K562 (cell line): ENCODE measurements around the gene WDR13. TPM values are rescaled to one million over a fixed set of nuclear protein-coding genes. Genes with fewer than 3 reads are reported as not detected.
A peak's percentile ranks its signal among the peaks of the same experiment; 100 is the strongest.

Experiments
- ATF1 ChIP-seq, 2 experiments: fragments of 450-650 bp in 1 of 2; IDR thresholded peaks; 2 replicates each; pipeline ENCODE4 v1.6.1; 2016; ENCODE audit warnings: missing compliant biosample characterization in 1 of 2, missing genetic modification characterization in 1 of 2
- CREM ChIP-seq: IDR thresholded peaks from 2 replicates; pipeline ENCODE4 v1.6.1; 2014; ENCODE audit warnings: antibody characterized with exemption, low read depth
- CSDE1 ChIP-seq, 2 experiments: fragments of 450-650 bp; IDR thresholded peaks; 2 replicates each; pipeline ENCODE4 v1.6.1; 2016; ENCODE audit warnings: mild to moderate bottlenecking in 1 of 2
- KAT8 ChIP-seq: fragments of 450-650 bp; IDR thresholded peaks from 2 replicates; pipeline ENCODE4 v1.6.1; 2016; ENCODE audit warnings: low read depth, mild to moderate bottlenecking
- KLF1 ChIP-seq: fragments of 450-650 bp; IDR thresholded peaks from 2 replicates; pipeline ENCODE4 v1.6.1; 2016; ENCODE audit warnings: missing genetic modification characterization, missing compliant biosample characterization
- KLF13 ChIP-seq: fragments of 450-650 bp; IDR thresholded peaks from 2 replicates; pipeline ENCODE4 v1.6.1; 2016; ENCODE audit warnings: missing genetic modification characterization, low read depth, mild to moderate bottlenecking, missing compliant biosample characterization, moderate library complexity, borderline replicate concordance
- NR2F6 ChIP-seq: fragments of 450-650 bp; formaldehyde crosslinking; IDR thresholded peaks from 2 replicates; pipeline ENCODE4 v1.4.0; 2020; ENCODE audit warnings: mild to moderate bottlenecking
- PURB ChIP-seq: sonication (generic); formaldehyde crosslinking; IDR thresholded peaks from 2 replicates; pipeline ENCODE4 v1.9.0; 2021; ENCODE audit warnings: low read depth, mild to moderate bottlenecking, missing genetic modification reagents
- TAF1 ChIP-seq: IDR thresholded peaks from 2 replicates; pipeline ENCODE4 v1.6.1; 2011; ENCODE audit warnings: mild to moderate bottlenecking, low read length, moderate library complexity; ENCODE audit not compliant: insufficient read depth, control insufficient read depth, severe bottlenecking; ENCODE audit errors: extremely low read depth
- YBX1 ChIP-seq: fragments of 450-650 bp; IDR thresholded peaks from 2 replicates; pipeline ENCODE4 v1.7.1; 2016; ENCODE audit warnings: mild to moderate bottlenecking
- polyA plus RNA-seq, 8 experiments: library from polyadenylated mRNA; depleted of rRNA in 4 of 8; stranded (reverse) in 5 of 8; unstranded in 3 of 8; fragments of >200 nt; fragmentation: Nextera tagmentation in 2 of 8; fragmentation: Illumina TruSeq in 1 of 8; extraction: Ambion mirVana in 2 of 8; extraction: Trizol in 1 of 8; gene quantifications; 2 replicates each; pipeline versions ENCODE4 v1.2.1 to v1.2.3, GENCODE V29; 2011 to 2014; ENCODE audit warnings: inconsistent platforms in 1 of 8, missing spikeins in 1 of 8
- total RNA-seq, 7 experiments: library from RNA; depleted of rRNA in 6 of 7; stranded (reverse); fragments of >200 nt in 6 of 7; fragmentation: Illumina TruSeq in 2 of 7; extraction: Trizol in 2 of 7; gene quantifications; 2 replicates each; pipeline versions ENCODE4 v1.2.1 to v1.2.3, GENCODE V29; 2011 to 2021; ENCODE audit warnings: low replicate concordance in 1 of 7
- TF ChIP-seq, protein P1 (sequence below): sonication (generic); formaldehyde crosslinking; IDR thresholded peaks from 2 replicates; pipeline ENCODE4 v1.8.0; 2023; ENCODE audit warnings: missing genetic modification reagents, mild to moderate bottlenecking, borderline replicate concordance
- TF ChIP-seq, protein P2 (sequence below), 2 experiments: fragments of 450-650 bp; IDR thresholded peaks; 2 replicates each; pipeline ENCODE4 v1.6.1; 2018; ENCODE audit warnings: mild to moderate bottlenecking in 2 of 2, low read depth in 1 of 2; ENCODE audit not compliant: partially characterized antibody in 2 of 2
- TF ChIP-seq, protein P3 (sequence below), 2 experiments: fragments of 450-650 bp; conservative IDR thresholded peaks; 2 replicates each; pipeline ENCODE4 v1.6.1; 2017; ENCODE audit warnings: mild to moderate bottlenecking in 2 of 2, moderate library complexity in 2 of 2

Gene WDR13
- total and polyA plus RNA-seq, 9 of the 15 experiments (the other 6 are each of a cell fraction or from before 2014, with no cell fraction given), result 7.4 to 70.5 (median 31.4) TPM

DNA sequence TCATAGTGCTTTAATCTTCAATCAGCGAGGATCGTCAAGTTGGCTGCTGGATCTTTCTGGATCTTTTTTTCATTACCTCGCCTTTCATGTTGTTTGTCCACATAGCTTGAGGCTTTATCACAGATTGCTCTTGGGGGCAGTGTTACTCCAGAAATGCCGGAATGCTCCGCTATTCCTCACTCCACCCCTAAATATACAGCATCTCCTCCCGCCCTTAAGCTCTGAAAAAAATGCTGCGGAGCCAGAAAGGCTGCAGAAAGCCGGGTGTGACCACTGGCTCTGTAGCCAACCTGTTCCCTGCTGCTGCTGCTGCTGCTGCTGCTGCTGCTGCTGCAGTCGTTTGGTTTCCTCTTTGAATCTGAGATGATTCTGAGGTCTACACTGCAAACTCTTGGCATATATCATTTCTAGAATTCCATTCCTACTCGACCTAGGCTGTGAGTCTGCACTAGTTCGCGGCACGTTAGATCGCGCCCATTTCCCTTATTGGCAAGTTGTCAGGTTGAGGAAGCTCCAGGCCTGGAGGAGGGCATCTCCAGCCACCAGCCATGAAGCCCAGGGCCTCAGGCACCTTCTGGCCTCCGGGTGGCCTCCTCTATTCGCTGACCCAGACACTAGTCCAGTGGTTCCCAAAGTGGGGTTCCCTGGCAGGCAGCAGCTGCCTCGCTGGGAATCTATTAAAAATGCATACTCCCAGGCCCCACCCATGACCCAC, 34.2 kb downstream of the WDR13 start (continued):
- TF ChIP-seq, protein P1, sequence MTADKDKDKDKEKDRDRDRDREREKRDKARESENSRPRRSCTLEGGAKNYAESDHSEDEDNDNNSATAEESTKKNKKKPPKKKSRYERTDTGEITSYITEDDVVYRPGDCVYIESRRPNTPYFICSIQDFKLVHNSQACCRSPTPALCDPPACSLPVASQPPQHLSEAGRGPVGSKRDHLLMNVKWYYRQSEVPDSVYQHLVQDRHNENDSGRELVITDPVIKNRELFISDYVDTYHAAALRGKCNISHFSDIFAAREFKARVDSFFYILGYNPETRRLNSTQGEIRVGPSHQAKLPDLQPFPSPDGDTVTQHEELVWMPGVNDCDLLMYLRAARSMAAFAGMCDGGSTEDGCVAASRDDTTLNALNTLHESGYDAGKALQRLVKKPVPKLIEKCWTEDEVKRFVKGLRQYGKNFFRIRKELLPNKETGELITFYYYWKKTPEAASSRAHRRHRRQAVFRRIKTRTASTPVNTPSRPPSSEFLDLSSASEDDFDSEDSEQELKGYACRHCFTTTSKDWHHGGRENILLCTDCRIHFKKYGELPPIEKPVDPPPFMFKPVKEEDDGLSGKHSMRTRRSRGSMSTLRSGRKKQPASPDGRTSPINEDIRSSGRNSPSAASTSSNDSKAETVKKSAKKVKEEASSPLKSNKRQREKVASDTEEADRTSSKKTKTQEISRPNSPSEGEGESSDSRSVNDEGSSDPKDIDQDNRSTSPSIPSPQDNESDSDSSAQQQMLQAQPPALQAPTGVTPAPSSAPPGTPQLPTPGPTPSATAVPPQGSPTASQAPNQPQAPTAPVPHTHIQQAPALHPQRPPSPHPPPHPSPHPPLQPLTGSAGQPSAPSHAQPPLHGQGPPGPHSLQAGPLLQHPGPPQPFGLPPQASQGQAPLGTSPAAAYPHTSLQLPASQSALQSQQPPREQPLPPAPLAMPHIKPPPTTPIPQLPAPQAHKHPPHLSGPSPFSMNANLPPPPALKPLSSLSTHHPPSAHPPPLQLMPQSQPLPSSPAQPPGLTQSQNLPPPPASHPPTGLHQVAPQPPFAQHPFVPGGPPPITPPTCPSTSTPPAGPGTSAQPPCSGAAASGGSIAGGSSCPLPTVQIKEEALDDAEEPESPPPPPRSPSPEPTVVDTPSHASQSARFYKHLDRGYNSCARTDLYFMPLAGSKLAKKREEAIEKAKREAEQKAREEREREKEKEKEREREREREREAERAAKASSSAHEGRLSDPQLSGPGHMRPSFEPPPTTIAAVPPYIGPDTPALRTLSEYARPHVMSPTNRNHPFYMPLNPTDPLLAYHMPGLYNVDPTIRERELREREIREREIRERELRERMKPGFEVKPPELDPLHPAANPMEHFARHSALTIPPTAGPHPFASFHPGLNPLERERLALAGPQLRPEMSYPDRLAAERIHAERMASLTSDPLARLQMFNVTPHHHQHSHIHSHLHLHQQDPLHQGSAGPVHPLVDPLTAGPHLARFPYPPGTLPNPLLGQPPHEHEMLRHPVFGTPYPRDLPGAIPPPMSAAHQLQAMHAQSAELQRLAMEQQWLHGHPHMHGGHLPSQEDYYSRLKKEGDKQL (CRISPR knock-in tag), result no peak
- TF ChIP-seq, protein P2, sequence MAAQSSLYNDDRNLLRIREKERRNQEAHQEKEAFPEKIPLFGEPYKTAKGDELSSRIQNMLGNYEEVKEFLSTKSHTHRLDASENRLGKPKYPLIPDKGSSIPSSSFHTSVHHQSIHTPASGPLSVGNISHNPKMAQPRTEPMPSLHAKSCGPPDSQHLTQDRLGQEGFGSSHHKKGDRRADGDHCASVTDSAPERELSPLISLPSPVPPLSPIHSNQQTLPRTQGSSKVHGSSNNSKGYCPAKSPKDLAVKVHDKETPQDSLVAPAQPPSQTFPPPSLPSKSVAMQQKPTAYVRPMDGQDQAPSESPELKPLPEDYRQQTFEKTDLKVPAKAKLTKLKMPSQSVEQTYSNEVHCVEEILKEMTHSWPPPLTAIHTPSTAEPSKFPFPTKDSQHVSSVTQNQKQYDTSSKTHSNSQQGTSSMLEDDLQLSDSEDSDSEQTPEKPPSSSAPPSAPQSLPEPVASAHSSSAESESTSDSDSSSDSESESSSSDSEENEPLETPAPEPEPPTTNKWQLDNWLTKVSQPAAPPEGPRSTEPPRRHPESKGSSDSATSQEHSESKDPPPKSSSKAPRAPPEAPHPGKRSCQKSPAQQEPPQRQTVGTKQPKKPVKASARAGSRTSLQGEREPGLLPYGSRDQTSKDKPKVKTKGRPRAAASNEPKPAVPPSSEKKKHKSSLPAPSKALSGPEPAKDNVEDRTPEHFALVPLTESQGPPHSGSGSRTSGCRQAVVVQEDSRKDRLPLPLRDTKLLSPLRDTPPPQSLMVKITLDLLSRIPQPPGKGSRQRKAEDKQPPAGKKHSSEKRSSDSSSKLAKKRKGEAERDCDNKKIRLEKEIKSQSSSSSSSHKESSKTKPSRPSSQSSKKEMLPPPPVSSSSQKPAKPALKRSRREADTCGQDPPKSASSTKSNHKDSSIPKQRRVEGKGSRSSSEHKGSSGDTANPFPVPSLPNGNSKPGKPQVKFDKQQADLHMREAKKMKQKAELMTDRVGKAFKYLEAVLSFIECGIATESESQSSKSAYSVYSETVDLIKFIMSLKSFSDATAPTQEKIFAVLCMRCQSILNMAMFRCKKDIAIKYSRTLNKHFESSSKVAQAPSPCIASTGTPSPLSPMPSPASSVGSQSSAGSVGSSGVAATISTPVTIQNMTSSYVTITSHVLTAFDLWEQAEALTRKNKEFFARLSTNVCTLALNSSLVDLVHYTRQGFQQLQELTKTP (IDR thresholded peaks at IDR 0.05; ENCODE audit: low read depth in 1 of 2, partially characterized antibody in 2 of 2), result peak in 1 of 2 experiments; percentile 33
- TF ChIP-seq NR2F6 (CRISPR knock-in tag) (no peak), KLF1 (tag) (0 out of 2 replicates have a peak, but pooled peaks have one; percentile 28), CSDE1 (IDR thresholded peaks at IDR 0.05) (no peak), PURB (CRISPR knock-in tag) (no peak), TAF1 (no peak), CREM (0 out of 2 replicates have a peak, but pooled peaks have one; percentile 33), ATF1 (CRISPR knock-in tag; IDR thresholded peaks at IDR 0.05) (no peak), ATF1 (tag; IDR thresholded peaks at IDR 0.05) (peak; percentile 41; the same call in 1 of the 2 replicates), YBX1 (no peak), KAT8 (no peak), KLF13 (tag) (no peak)
- TF ChIP-seq, protein P3, sequence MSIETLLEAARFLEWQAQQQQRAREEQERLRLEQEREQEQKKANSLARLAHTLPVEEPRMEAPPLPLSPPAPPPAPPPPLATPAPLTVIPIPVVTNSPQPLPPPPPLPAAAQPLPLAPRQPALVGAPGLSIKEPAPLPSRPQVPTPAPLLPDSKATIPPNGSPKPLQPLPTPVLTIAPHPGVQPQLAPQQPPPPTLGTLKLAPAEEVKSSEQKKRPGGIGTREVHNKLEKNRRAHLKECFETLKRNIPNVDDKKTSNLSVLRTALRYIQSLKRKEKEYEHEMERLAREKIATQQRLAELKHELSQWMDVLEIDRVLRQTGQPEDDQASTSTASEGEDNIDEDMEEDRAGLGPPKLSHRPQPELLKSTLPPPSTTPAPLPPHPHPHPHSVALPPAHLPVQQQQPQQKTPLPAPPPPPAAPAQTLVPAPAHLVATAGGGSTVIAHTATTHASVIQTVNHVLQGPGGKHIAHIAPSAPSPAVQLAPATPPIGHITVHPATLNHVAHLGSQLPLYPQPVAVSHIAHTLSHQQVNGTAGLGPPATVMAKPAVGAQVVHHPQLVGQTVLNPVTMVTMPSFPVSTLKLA (conservative IDR thresholded peaks at IDR 0.05), result peak; percentile 23 to 34; a peak in 2 of 4 replicates
